GM13976 (cell line): ENCODE data around the gene CNTNAP5.

ENCODE experiments used
- DNase-seq: peaks from one replicate; pipeline ENCODE4 v3.0.0; 2012; ENCODE audit warnings: low spot score
- CTCF ChIP-seq: IDR thresholded peaks from 2 replicates; pipeline ENCODE4 v1.5.1; 2012; ENCODE audit warnings: borderline replicate concordance, mild to moderate bottlenecking; ENCODE audit not compliant: insufficient read depth; ENCODE audit errors: extremely low read depth, missing control alignments, control extremely low read depth
- in situ Hi-C: fragments of 300-500 bp; cut with MboI; formaldehyde crosslinking; loops from one replicate; pipeline ENCODE4 v1.12.0; 2022; ENCODE audit warnings: low sequenced_read_pairs, mixed read lengths, inconsistent platforms; ENCODE audit not compliant: unreplicated experiment

The CNTNAP5 gene

DNA sequence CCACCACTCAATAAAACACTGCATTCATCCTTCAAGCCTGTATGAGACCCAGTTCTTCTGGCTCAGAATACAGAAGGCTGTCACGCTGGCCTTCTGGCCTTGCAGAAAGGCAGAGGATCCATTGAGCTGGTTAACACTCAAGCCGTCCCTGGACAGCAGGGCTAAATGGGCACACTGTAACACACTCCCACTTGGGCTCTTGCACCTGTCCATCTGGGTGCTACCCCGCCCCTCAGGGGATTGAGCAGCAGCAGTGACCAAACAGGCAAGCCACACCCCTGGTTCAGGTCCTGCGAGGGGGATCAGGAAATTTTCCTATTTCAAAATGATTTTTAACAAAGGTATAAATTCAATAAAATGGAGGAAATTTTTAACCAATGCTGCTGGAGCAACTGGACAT, 936.0 kb downstream of the CNTNAP5 start:
- in situ Hi-C loops = no loop called here
- no peak for DNase-seq
- TF ChIP-seq CTCF = no peak
